HL-60 (cell line): Measurements from ENCODE around the gene ADAM11.

ENCODE experiments used
- DNase-seq, 2 experiments: peaks; one replicate each; pipeline ENCODE4 v3.0.0-alpha.2; 2010 to 2020; ENCODE audit warnings: low read depth in 1 of 2, low spot score in 1 of 2
- H3K27ac ChIP-seq: fragments of 250-450 bp; sonication (Bioruptor Pico); replicated peaks from 2 replicates; pipeline ENCODE4 v1.5.1; 2020; ENCODE audit warnings: mild to moderate bottlenecking, moderate library complexity
- H3K27me3 ChIP-seq: fragments of 250-450 bp; sonication (Bioruptor Pico); 2 replicates; pipeline ENCODE4 v1.5.1; 2021; ENCODE audit warnings: mild to moderate bottlenecking, moderate library complexity; ENCODE audit not compliant: insufficient read depth, poor library complexity, severe bottlenecking
- H3K4me3 ChIP-seq: replicated peaks from 2 replicates; pipeline ENCODE4 v1.5.1; 2011; ENCODE audit warnings: mild to moderate bottlenecking, control low read depth, low read length; ENCODE audit not compliant: insufficient read depth
- CTCF ChIP-seq: IDR thresholded peaks from one replicate; pipeline ENCODE4 v1.5.1; 2011; ENCODE audit warnings: low read length, control low read depth, inconsistent platforms; ENCODE audit not compliant: insufficient read depth
- GABPA ChIP-seq: IDR thresholded peaks from 2 replicates; pipeline ENCODE4 v1.6.1; 2012; ENCODE audit warnings: low read depth
- POLR2AphosphoS5 ChIP-seq: IDR thresholded peaks from 2 replicates; pipeline ENCODE4 v1.6.1; 2012; ENCODE audit warnings: low read depth
- REST ChIP-seq: IDR thresholded peaks from 2 replicates; pipeline ENCODE4 v1.6.1; 2012; ENCODE audit warnings: low read depth; ENCODE audit not compliant: insufficient replicate concordance
- SPI1 ChIP-seq: IDR thresholded peaks from 2 replicates; pipeline ENCODE4 v1.6.1; 2012; ENCODE audit warnings: low read depth, mild to moderate bottlenecking, borderline replicate concordance

Gene ADAM11

GRCh38 chr17:44785921-44786320 lies 27.1 kb downstream of the ADAM11 start:
- TF ChIP-seq CTCF (no peak), REST (no peak), SPI1 (no peak), POLR2AphosphoS5 (no peak), GABPA (no peak)
- no peak overlapping the region for H3K4me3 ChIP-seq
- no peak for DNase-seq

GRCh38 chr17:44786551-44787081 lies 27.8 kb downstream of the ADAM11 start:
- H3K27ac ChIP-seq, result no peak overlapping the region
- no peak overlapping the region for H3K4me3 ChIP-seq
- H3K27me3 ChIP-seq, result no peaks in the 10 kb centered on the region
- no peak for DNase-seq
- TF ChIP-seq SPI1 (no peak), REST (no peak), GABPA (no peak), POLR2AphosphoS5 (no peak), CTCF (no peak)

More at GRCh38 chr17:44785921-44786320, 27.1 kb downstream of the ADAM11 start:
- Histone ChIP-seq H3K27me3 (no peaks in the 10 kb centered on the region), H3K27ac (no peak overlapping the region)

GRCh38 chr17:44787271-44787940 lies 28.6 kb downstream of the ADAM11 start:
- TF ChIP-seq SPI1 (no peak), GABPA (no peak), REST (no peak), CTCF (no peak), POLR2AphosphoS5 (no peak)
- no peaks in the 10 kb centered on the region for H3K27me3 ChIP-seq
- no peak overlapping the region for H3K27ac ChIP-seq
- no peak for DNase-seq
- H3K4me3 ChIP-seq, result no peak overlapping the region
